ENCODE measurements around the gene SLC25A21. TPM values are rescaled to one million over a fixed set of nuclear protein-coding genes. Genes with fewer than 3 reads are reported as not detected.

Gene SLC25A21
- total and polyA plus RNA-seq, 10 of the 15 experiments (the other 5 are each of a cell fraction or from before 2014, with no cell fraction given), result 0.06 to 0.72 (median 0.17) TPM; not detected in 3

- TF ChIP-seq TCF12 (IDR thresholded peaks at IDR 0.05; ENCODE audit: low read depth, low read length) (no peak), MTA3 (IDR thresholded peaks at IDR 0.05; ENCODE audit: borderline replicate concordance, low read length) (no peak), POLR2A (IDR thresholded peaks at IDR 0.05; ENCODE audit: low read depth, low read length) (no peak), NR2C2 (IDR thresholded peaks at IDR 0.05; ENCODE audit: borderline replicate concordance, control insufficient read depth, insufficient read length, low read depth) (no peak), E2F8 (IDR thresholded peaks at IDR 0.05; ENCODE audit: low read depth, partially characterized antibody) (no peak), CHD1 (IDR thresholded peaks at IDR 0.05; ENCODE audit: low read depth, low read length) (no peak), PAX5 (IDR thresholded peaks at IDR 0.05; ENCODE audit: borderline replicate concordance, low read depth, low read length) (no peak), USF2 (IDR thresholded peaks at IDR 0.05; ENCODE audit: borderline replicate concordance, low read depth, low read length) (no peak), POLR2AphosphoS5 (IDR thresholded peaks at IDR 0.05; ENCODE audit: low read length) (no peak), HDAC2 (IDR thresholded peaks at IDR 0.05) (no peak), RB1 (IDR thresholded peaks at IDR 0.05; ENCODE audit: borderline replicate concordance) (no peak), CREM (IDR thresholded peaks at IDR 0.05; ENCODE audit: low read depth) (no peak), RBBP5 (conservative IDR thresholded peaks at IDR 0.05) (no peak)
- TF ChIP-seq, protein P1, sequence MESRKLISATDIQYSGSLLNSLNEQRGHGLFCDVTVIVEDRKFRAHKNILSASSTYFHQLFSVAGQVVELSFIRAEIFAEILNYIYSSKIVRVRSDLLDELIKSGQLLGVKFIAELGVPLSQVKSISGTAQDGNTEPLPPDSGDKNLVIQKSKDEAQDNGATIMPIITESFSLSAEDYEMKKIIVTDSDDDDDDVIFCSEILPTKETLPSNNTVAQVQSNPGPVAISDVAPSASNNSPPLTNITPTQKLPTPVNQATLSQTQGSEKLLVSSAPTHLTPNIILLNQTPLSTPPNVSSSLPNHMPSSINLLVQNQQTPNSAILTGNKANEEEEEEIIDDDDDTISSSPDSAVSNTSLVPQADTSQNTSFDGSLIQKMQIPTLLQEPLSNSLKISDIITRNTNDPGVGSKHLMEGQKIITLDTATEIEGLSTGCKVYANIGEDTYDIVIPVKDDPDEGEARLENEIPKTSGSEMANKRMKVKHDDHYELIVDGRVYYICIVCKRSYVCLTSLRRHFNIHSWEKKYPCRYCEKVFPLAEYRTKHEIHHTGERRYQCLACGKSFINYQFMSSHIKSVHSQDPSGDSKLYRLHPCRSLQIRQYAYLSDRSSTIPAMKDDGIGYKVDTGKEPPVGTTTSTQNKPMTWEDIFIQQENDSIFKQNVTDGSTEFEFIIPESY (IDR thresholded peaks at IDR 0.05), result no peak
- RAD21 ChIA-PET (ENCODE audit: unreplicated experiment), result no interaction called here
- H3K4me2 ChIP-seq (ENCODE audit: control insufficient read depth, insufficient read depth), result no peak overlapping the region
- no peak overlapping the region for H2AFZ ChIP-seq (ENCODE audit: control insufficient read depth, low read depth, low read length)
- POLR2A ChIA-PET, result no interaction called here
- DNase-seq (ENCODE audit: low read depth, low spot score) (no peak), ATAC-seq (no peak), FAIRE-seq (no peak)
- no peaks in the 10 kb centered on the region for H3K9me3 ChIP-seq (replicated peaks; ENCODE audit: control insufficient read depth, insufficient read depth, low read length)
- no peak overlapping the region for H3K27ac ChIP-seq (ENCODE audit: control insufficient read depth, insufficient read depth)
- no TSS peak for BruUV-seq (replicated peaks)
- intact Hi-C loops (cut with micrococcal nuclease; ENCODE audit: unreplicated experiment), result no loop called here
- in situ Hi-C loops (cut with MboI), result no loop called here
- no peaks in the 10 kb centered on the region for H3K79me2 ChIP-seq (ENCODE audit: control insufficient read depth, insufficient read depth, low read length)
- no peak overlapping the region for H3K4me3 ChIP-seq
- CTCF ChIA-PET, result no interaction called here
- H4K20me1 ChIP-seq (ENCODE audit: control insufficient read depth, insufficient read depth), result no peaks in the 10 kb centered on the region
- SMC1A ChIA-PET (ENCODE audit: uncharacterized antibody, unreplicated experiment), result no interaction called here
- WGBS (ENCODE audit: insufficient coverage, insufficient replicate concordance, low lambda C conversion rate, missing lambda C conversion rate), result 15% methylated on average over 7 of the region's 7 CpGs
- H3K9ac ChIP-seq (ENCODE audit: control insufficient read depth, insufficient read depth, low read length), result no peak overlapping the region
- H3K4me1 ChIP-seq (ENCODE audit: control insufficient read depth, insufficient read depth, low read length), result no peaks in the 10 kb centered on the region
- H3K27me3 ChIP-seq (replicated peaks in 1 of 2; ENCODE audit: control insufficient read depth in 2 of 2, insufficient read depth in 2 of 2, low read length in 1 of 2), result no peaks in the 10 kb centered on the region
- no peaks in the 10 kb centered on the region for H3K36me3 ChIP-seq (ENCODE audit: control insufficient read depth in 2 of 2, insufficient read depth in 2 of 2, low read length in 1 of 2)
Measured at GRCh38 chr14:37129047-37129446, 43.4 kb downstream of the SLC25A21 start.

Measured in GM12878 (cell line).